ENCODE measurements around the gene ZNF831.

GRCh38 chr20:59173938-59174491 is 10.4 kb downstream of the ZNF831 start:
- TF ChIP-seq EZH2phosphoT487 (IDR thresholded peaks at IDR 0.05; ENCODE audit: low read length) (no peak), CTCF (IDR thresholded peaks at IDR 0.05; ENCODE audit: low read length) (no peak)
